Smooth muscle cell (in vitro differentiated cells): ENCODE measurements around the gene THBS3. TPM values are rescaled to one million over a fixed set of nuclear protein-coding genes. Genes with fewer than 3 reads are reported as not detected.

Experiments
- DNase-seq: peaks from one replicate; lab custom pipeline; 2025; ENCODE audit not compliant: unreplicated experiment; lab: John Stamatoyannopoulos, UW
- H2AFZ ChIP-seq: fragments of 200-600 bp; sonication (generic); 2 replicates; pipeline ENCODE4 v1.6.0; 2016; ENCODE audit warnings: antibody characterized with exemption, low read depth, mild to moderate bottlenecking
- H3F3A ChIP-seq: fragments of 200-600 bp; sonication (generic); 2 replicates; pipeline ENCODE4 v1.6.0; 2017; ENCODE audit warnings: antibody characterized with exemption, low read depth
- H3K27ac ChIP-seq: fragments of 200-600 bp; sonication (generic); 2 replicates; pipeline ENCODE4 v1.5.1; 2016; ENCODE audit warnings: low read depth, mild to moderate bottlenecking
- H3K27me3 ChIP-seq: fragments of 200-600 bp; sonication (generic); 2 replicates; pipeline ENCODE4 v1.6.1; 2016; ENCODE audit warnings: low read depth, mild to moderate bottlenecking
- H3K36me3 ChIP-seq: fragments of 200-600 bp; sonication (generic); 2 replicates; pipeline ENCODE4 v1.5.1; 2016; ENCODE audit warnings: low read depth
- H3K4me1 ChIP-seq: fragments of 200-600 bp; sonication (generic); 2 replicates; pipeline ENCODE4 v1.5.1; 2016; ENCODE audit warnings: low read depth
- H3K4me2 ChIP-seq: fragments of 200-600 bp; sonication (generic); 2 replicates; pipeline ENCODE4 v1.6.0; 2016; ENCODE audit warnings: mild to moderate bottlenecking
- H3K4me3 ChIP-seq: fragments of 200-600 bp; sonication (generic); 2 replicates; pipeline ENCODE4 v1.5.1; 2016; ENCODE audit warnings: mild to moderate bottlenecking
- H3K79me2 ChIP-seq: fragments of 200-600 bp; sonication (generic); 2 replicates; pipeline ENCODE4 v1.6.0; 2016; ENCODE audit warnings: low read depth, mild to moderate bottlenecking
- H3K9ac ChIP-seq: fragments of 200-600 bp; sonication (generic); 2 replicates; pipeline ENCODE4 v1.6.0; 2016; ENCODE audit warnings: low read depth
- H3K9me3 ChIP-seq: fragments of 200-600 bp; sonication (generic); replicated peaks from 2 replicates; pipeline ENCODE4 v1.5.1; 2016; ENCODE audit warnings: low read depth
- H4K20me1 ChIP-seq: fragments of 200-600 bp; sonication (generic); 2 replicates; pipeline ENCODE4 v1.6.0; 2016; ENCODE audit warnings: low read depth
- WGBS: methylation state at CpG from one replicate; pipeline ENCODE4 v1.1.7; 2016; ENCODE audit warnings: low lambda C conversion rate; 5-methylcytosine and 5-hydroxymethylcytosine counted together
- polyA plus RNA-seq: library from polyadenylated mRNA; unstranded; fragments of >200 nt; fragmentation: Nextera tagmentation; extraction: Ambion mirVana; gene quantifications from 2 replicates; pipeline ENCODE4 v1.2.1, GENCODE V29; 2016
- total RNA-seq: library from RNA; depleted of rRNA; stranded (reverse); fragments of >200 nt; gene quantifications from 2 replicates; pipeline ENCODE4 v1.2.3, GENCODE V29; 2014
- TF ChIP-seq, protein P1 (sequence below): fragments of 200-600 bp; sonication (generic); IDR thresholded peaks from 2 replicates; pipeline ENCODE4 v1.5.1; 2017; ENCODE audit warnings: borderline replicate concordance, mild to moderate bottlenecking, antibody characterized with exemption; ENCODE audit not compliant: insufficient read depth, poor library complexity, severe bottlenecking

The THBS3 gene
- total and polyA plus RNA-seq, 2 experiments from 2014 or later: 20.1 to 28.5 TPM

DNA sequence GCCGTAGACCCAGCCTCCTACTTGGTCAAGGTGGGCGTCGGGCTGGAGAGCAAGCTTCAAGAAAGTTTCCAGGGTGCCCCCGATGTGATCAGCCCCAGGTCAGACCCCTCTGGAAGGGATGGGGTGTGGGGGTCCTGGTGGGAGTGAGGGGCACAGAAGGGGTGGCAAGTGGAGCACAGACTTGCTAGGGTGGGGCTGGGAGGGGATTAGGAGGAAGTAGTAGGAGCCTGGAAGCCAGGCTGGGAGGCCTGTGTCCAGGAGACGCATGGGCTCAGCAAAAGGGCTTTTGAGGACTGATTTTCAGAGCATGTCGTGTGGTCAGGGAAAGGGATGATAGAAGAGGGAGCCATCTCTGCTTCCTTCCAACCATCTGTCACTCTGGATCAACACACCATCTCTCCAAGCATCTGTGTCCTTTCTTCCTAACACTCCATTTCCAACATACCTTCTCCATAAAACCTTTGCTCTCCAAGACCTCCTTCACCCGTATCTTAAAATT lies 25.6 kb downstream of the THBS3 start:
- no peak for DNase-seq
- no peaks in the 10 kb centered on the region for H3F3A ChIP-seq
- H3K9ac ChIP-seq: no peak overlapping the region
- H3K36me3 ChIP-seq: no peaks in the 10 kb centered on the region
- H3K79me2 ChIP-seq: no peaks in the 10 kb centered on the region
- no peaks in the 10 kb centered on the region for H3K9me3 ChIP-seq
- no peaks in the 10 kb centered on the region for H4K20me1 ChIP-seq
- WGBS: 98% methylated on average over 7 of the region's 7 CpGs
- H3K27me3 ChIP-seq: no peaks in the 10 kb centered on the region
- no peak overlapping the region for H3K4me2 ChIP-seq
- no peak overlapping the region for H2AFZ ChIP-seq
- TF ChIP-seq, protein P1, sequence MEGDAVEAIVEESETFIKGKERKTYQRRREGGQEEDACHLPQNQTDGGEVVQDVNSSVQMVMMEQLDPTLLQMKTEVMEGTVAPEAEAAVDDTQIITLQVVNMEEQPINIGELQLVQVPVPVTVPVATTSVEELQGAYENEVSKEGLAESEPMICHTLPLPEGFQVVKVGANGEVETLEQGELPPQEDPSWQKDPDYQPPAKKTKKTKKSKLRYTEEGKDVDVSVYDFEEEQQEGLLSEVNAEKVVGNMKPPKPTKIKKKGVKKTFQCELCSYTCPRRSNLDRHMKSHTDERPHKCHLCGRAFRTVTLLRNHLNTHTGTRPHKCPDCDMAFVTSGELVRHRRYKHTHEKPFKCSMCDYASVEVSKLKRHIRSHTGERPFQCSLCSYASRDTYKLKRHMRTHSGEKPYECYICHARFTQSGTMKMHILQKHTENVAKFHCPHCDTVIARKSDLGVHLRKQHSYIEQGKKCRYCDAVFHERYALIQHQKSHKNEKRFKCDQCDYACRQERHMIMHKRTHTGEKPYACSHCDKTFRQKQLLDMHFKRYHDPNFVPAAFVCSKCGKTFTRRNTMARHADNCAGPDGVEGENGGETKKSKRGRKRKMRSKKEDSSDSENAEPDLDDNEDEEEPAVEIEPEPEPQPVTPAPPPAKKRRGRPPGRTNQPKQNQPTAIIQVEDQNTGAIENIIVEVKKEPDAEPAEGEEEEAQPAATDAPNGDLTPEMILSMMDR: no peak
- no peak overlapping the region for H3K4me3 ChIP-seq
- H3K27ac ChIP-seq: no peak overlapping the region
- H3K4me1 ChIP-seq: no peaks in the 10 kb centered on the region

DNA sequence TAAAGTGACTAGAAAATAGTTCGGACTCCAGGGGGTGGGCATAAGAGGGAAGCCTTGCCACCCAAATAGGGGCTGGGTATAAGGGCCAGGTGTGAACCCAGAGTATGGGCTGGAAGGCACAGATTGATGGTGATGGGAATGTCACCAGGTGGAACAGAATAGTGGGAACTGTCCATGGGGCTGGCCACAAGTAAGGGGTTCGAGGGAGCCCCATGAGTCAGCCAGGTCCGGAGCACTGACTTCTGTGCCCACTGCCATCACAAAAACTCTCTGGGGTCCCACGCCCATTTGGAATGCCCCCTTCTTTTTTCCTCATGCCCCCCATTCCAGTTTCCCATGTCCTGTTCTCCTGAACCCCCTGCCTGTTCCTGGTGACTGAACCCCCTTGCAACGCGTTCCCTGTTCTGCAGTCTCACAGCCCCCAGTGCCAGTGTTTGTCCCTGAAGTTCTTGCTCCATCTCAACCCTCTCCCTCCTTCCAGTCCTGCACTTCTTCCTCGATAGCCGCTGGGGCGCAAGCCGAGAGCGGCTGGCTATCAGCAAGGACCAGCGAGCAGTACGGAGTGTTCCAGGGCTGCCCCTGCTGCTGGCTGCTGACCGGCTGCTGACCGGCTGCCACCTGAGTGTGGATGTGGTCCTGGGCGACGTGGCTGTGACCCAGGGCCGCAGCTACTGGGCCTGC lies 26.2 kb downstream of the THBS3 start:
- Histone ChIP-seq H2AFZ (no peak overlapping the region), H3K36me3 (no peaks in the 10 kb centered on the region), H3K79me2 (no peaks in the 10 kb centered on the region), H3F3A (no peaks in the 10 kb centered on the region), H3K9ac (no peak overlapping the region), H3K9me3 (no peaks in the 10 kb centered on the region), H3K4me1 (no peaks in the 10 kb centered on the region), H4K20me1 (no peaks in the 10 kb centered on the region), H3K27ac (no peak overlapping the region), H3K27me3 (no peaks in the 10 kb centered on the region), H3K4me3 (no peak overlapping the region), H3K4me2 (no peak overlapping the region)
- 98% methylated on average over 18 of the region's 18 CpGs for WGBS
- no peak for DNase-seq
- TF ChIP-seq, protein P1: no peak

DNA sequence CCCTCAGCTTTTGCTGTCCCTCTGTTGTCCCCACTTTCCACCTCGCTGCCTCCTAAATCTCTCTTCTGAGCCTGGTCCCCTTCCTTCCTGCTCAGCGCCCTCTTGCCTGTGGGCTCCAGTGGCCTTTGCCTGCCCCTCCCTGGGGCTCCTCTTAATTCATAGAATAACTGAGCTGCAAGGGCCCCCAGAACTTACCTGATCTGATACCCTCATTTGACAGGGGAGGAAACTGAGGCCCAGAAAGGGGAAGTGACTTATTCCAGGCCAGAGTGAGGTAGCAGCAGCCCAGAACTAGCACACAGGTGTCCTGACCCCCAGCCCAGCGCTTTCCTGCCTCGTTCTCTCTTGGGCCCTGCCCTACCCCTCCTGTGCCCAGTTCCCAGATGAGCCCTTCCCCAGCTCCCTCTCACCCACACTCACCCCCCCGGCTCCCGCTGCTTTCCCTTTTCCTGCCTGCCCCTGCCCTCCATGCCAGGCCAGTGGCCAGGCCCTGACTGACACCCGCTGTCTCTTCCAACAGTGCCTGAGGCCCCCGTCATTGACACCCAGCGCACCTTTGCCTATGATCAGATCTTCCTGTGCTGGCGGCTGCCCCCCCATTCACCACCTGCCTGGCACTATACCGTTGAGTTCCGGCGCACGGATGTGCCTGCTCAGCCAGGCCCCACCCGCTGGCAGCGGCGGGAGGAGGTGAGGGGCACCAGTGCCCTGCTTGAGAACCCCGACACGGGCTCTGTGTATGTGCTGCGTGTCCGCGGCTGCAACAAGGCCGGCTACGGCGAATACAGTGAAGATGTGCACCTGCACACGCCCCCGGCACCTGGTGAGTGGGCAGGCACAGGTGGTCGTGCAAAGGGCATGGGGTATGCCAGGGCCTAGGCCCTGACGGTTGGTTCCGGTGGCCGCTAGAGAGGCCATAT lies 28.3 kb downstream of the THBS3 start:
- no peaks in the 10 kb centered on the region for H4K20me1 ChIP-seq
- H3F3A ChIP-seq: no peaks in the 10 kb centered on the region
- no peaks in the 10 kb centered on the region for H3K9me3 ChIP-seq
- no peak overlapping the region for H3K9ac ChIP-seq
- H3K27ac ChIP-seq: no peak overlapping the region
- no peaks in the 10 kb centered on the region for H3K4me1 ChIP-seq
- TF ChIP-seq, protein P1: no peak
- no peak overlapping the region for H3K4me2 ChIP-seq
- no peak overlapping the region for H2AFZ ChIP-seq
- DNase-seq: no peak
- WGBS: 97% methylated on average over 31 of the region's 31 CpGs
- no peaks in the 10 kb centered on the region for H3K27me3 ChIP-seq
- no peaks in the 10 kb centered on the region for H3K79me2 ChIP-seq
- no peak overlapping the region for H3K4me3 ChIP-seq
- no peaks in the 10 kb centered on the region for H3K36me3 ChIP-seq
